ENCODE results near the gene FILIP1L. TPM values are rescaled to one million over a fixed set of nuclear protein-coding genes. Genes with fewer than 3 reads are reported as not detected.
A peak's percentile ranks its signal among the peaks of the same experiment; 100 is the strongest.

Gene FILIP1L
- total RNA-seq, 1 experiment from 2014 or later = 0.17 TPM

DNA sequence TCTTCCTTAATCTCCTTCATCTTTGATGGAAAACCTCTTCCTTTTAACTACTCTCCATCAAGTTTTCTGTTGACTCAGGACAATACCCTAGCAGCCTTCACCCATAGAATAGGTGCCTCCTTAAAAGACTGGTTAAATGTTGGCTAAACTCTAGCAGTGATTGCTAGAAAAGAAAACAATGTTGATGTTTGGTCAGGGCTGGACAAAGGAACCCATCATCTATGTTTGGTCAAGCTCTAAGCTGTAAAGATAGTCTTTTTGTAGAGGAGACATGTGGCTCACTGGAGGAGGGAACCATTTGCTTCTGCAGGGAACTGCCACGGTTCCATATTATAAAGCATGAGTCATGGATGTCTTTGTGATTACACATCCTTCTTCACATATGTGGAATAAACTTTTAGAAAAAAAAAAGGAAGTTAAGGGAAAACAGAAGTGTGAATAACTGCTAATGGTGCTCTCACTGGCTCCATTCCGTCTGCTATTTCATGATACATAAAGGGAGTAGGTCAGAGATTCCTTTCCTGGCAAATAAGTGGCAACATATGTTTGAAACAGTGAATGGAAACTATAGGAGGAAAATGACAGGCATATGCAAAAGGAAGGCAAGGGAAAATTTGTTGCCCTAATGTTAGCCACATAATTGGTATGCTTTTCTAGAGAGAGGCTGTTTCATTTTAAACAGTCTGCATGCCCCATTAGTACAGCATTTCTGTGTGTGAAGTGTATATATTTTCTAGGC is 218.4 kb downstream of the FILIP1L start:
- Histone ChIP-seq H3K27me3 (ENCODE audit: insufficient read depth, low read length) (no peaks in the 10 kb centered on the region), H2AFZ (ENCODE audit: low read depth, low read length, poor library complexity, severe bottlenecking) (no peak overlapping the region), H3K4me1 (ENCODE audit: control insufficient read depth in 1 of 2, insufficient read depth in 2 of 2, low read length in 2 of 2) (peaks cover 18 to 33% of the 10 kb centered on the region in 2 experiments), H3K9me2 (ENCODE audit: insufficient read depth) (no peaks in the 10 kb centered on the region), H3K9me3 (ENCODE audit: control insufficient read depth in 1 of 2, insufficient read depth in 1 of 2, low read depth in 1 of 2, low read length in 2 of 2) (no peaks in the 10 kb centered on the region), H3K27ac (ENCODE audit: low read depth, low read length) (peak overlapping the region; percentile 27; the same call in 1 of the 2 replicates), H3K36me3 (ENCODE audit: control insufficient read depth in 1 of 2, insufficient read depth in 2 of 2, low read length in 2 of 2) (no peaks in the 10 kb centered on the region), H3K9ac (ENCODE audit: low read length) (no peak overlapping the region), H4K20me1 (ENCODE audit: insufficient read depth) (no peaks in the 10 kb centered on the region), H3K4me3 (replicated peaks in 1 of 2; ENCODE audit: low read depth in 1 of 2, low read length in 2 of 2) (no peak overlapping the region; a peak in 1 of 4 replicates), H3K79me2 (ENCODE audit: insufficient read depth, low read length) (peaks cover 23% of the 10 kb centered on the region), H3K4me2 (ENCODE audit: low read length) (peak overlapping the region; percentile 47)
- BruUV-seq (replicated peaks) = no TSS peak
- peak; percentile 30 for TF ChIP-seq YY1 (IDR thresholded peaks at IDR 0.05; ENCODE audit: extremely low read depth, insufficient replicate concordance, low read depth, low read length)
- TF ChIP-seq CBX3 (IDR thresholded peaks at IDR 0.05; ENCODE audit: low read depth) = peak; percentile 76
- TF ChIP-seq JUND (IDR thresholded peaks at IDR 0.05) = peak; percentile 85
- TF ChIP-seq RAD21 (IDR thresholded peaks at IDR 0.05; ENCODE audit: low read depth) = no peak
- peak; percentile 59 for TF ChIP-seq SP1 (IDR thresholded peaks at IDR 0.05; ENCODE audit: low read depth)
- TF ChIP-seq ZNF274 (IDR thresholded peaks at IDR 0.05; ENCODE audit: low read depth, low read length) = no peak
- TF ChIP-seq EZH2 (IDR thresholded peaks at IDR 0.05) = no peak
- no peak for TF ChIP-seq POLR2AphosphoS5 (IDR thresholded peaks at IDR 0.05; ENCODE audit: low read depth, low read length)
- peak; percentile 64 for TF ChIP-seq MAX (IDR thresholded peaks at IDR 0.05)
- TF ChIP-seq ELF1 (IDR thresholded peaks at IDR 0.05; ENCODE audit: borderline replicate concordance, low read depth) = no peak
- peak; percentile 87 for TF ChIP-seq FOSL1 (IDR thresholded peaks at IDR 0.05; ENCODE audit: low read depth)
- RAD21 ChIA-PET (ENCODE audit: low non-redundant PET in 1 of 2, low total read pairs in 2 of 2, uncharacterized antibody in 2 of 2, unreplicated experiment in 2 of 2) = no interaction called here
- CTCF ChIA-PET = no interaction called here
- intact Hi-C loops (cut with micrococcal nuclease) = no loop called here
- POLR2A ChIA-PET = no interaction called here
- DNase-seq (ENCODE audit: low read depth, low spot score) = peak; percentile 37
- peak; percentile 82 for ATAC-seq

Data from HCT116 (cell line).